NAMALWA (cell line): Measurements from ENCODE around the gene GSTA5.
"Not testable (repeated sequence)": the region's sequence is repeated elsewhere in the genome, so short reads cannot be mapped to it uniquely, and the experiment has no call there.

ENCODE experiments used
- DNase-seq: peaks from one replicate; pipeline ENCODE4 v3.0.0-alpha.2; 2015; ENCODE audit warnings: low spot score

Gene GSTA5

GRCh38 chr6:52834481-52834880 lies 6.1 kb downstream of the GSTA5 start:
- no peak for DNase-seq

- not testable (repeated sequence) for DNase-seq
Observed at GRCh38 chr6:52830869-52831268, 9.7 kb downstream of the GSTA5 start.

GRCh38 chr6:52829046-52829817 lies 11.4 kb downstream of the GSTA5 start:
- DNase-seq, result no peak

- not testable (repeated sequence) for DNase-seq
Observed at GRCh38 chr6:52828621-52829020, 12.0 kb downstream of the GSTA5 start.

- DNase-seq, result not testable (repeated sequence)
Observed at GRCh38 chr6:52827073-52827783, 13.4 kb downstream of the GSTA5 start.

- DNase-seq, result no peak
Observed at GRCh38 chr6:52826513-52826912, 14.1 kb downstream of the GSTA5 start.

- not testable (repeated sequence) for DNase-seq
Observed at GRCh38 chr6:52825900-52826459, 14.6 kb downstream of the GSTA5 start.

- DNase-seq, result not testable (repeated sequence)
Observed at GRCh38 chr6:52825270-52825793, 15.3 kb downstream of the GSTA5 start.

GRCh38 chr6:52821842-52822241 lies 18.8 kb downstream of the GSTA5 start:
- DNase-seq, result no peak

GRCh38 chr6:52820198-52820597 lies 20.4 kb downstream of the GSTA5 start:
- no peak for DNase-seq

GRCh38 chr6:52815167-52816092 lies 25.2 kb downstream of the GSTA5 start:
- DNase-seq, result peak; percentile 63

- DNase-seq, result not testable (repeated sequence)
Observed at GRCh38 chr6:52814545-52814944, 26.1 kb downstream of the GSTA5 start.

GRCh38 chr6:52809777-52810176 lies 30.8 kb downstream of the GSTA5 start:
- DNase-seq, result not testable (repeated sequence)

- no peak for DNase-seq
Observed at GRCh38 chr6:52808660-52809059, 32.0 kb downstream of the GSTA5 start.

- DNase-seq, result not testable (repeated sequence)
Observed at GRCh38 chr6:52803668-52804255, 36.9 kb downstream of the GSTA5 start, which contains the start of gene GSTA1. Gene GSTA1 (minus strand): TSS chr6:52803816. CDS start chr6:52799267, 4,549 bp downstream.

GRCh38 chr6:52802806-52803205 lies 37.8 kb downstream of the GSTA5 start:
- DNase-seq, result no peak

- DNase-seq, result no peak
Observed at GRCh38 chr6:52801188-52801841, 39.3 kb downstream of the GSTA5 start.

GRCh38 chr6:52799272-52799671 lies 41.3 kb downstream of the GSTA5 start:
- DNase-seq, result not testable (repeated sequence)

GRCh38 chr6:52794366-52794765 lies 46.2 kb downstream of the GSTA5 start:
- not testable (repeated sequence) for DNase-seq

GRCh38 chr6:52790861-52791260 lies 49.8 kb downstream of the GSTA5 start:
- DNase-seq, result no peak

- DNase-seq, result not testable (repeated sequence)
Observed at GRCh38 chr6:52789658-52790057, 51.0 kb downstream of the GSTA5 start.
